K562 (cell line): ENCODE measurements around the gene CCDC85B. TPM values are rescaled to one million over a fixed set of nuclear protein-coding genes. Genes with fewer than 3 reads are reported as not detected.
A peak's percentile ranks its signal among the peaks of the same experiment; 100 is the strongest.

ENCODE experiments used
- CREM ChIP-seq: IDR thresholded peaks from 2 replicates; pipeline ENCODE4 v1.6.1; 2014; ENCODE audit warnings: antibody characterized with exemption, low read depth
- DPF2 ChIP-seq: fragments of 450-650 bp; IDR thresholded peaks from 2 replicates; pipeline ENCODE4 v1.6.1; 2016
- EHMT2 ChIP-seq: fragments of 450-650 bp; IDR thresholded peaks from 2 replicates; pipeline ENCODE4 v1.6.1; 2018; ENCODE audit warnings: antibody characterized with exemption
- ESRRA ChIP-seq: fragments of 450-650 bp; IDR thresholded peaks from 2 replicates; pipeline ENCODE4 v1.6.1; 2014; ENCODE audit warnings: low read depth, mild to moderate bottlenecking, moderate library complexity, borderline replicate concordance
- FUS ChIP-seq: fragments of 200-400 bp; formaldehyde crosslinking; optimal IDR thresholded peaks from 2 replicates; pipeline ENCODE3; 2017; ENCODE audit warnings: low read depth, low read length
- GABPB1 ChIP-seq: sonication (generic); formaldehyde crosslinking; IDR thresholded peaks from 2 replicates; pipeline ENCODE4 v1.8.0; 2022; ENCODE audit warnings: mild to moderate bottlenecking, missing genetic modification reagents
- HNRNPK ChIP-seq: fragments of 200-400 bp; formaldehyde crosslinking; IDR thresholded peaks from one replicate; pipeline ENCODE4 v1.6.1; 2018; ENCODE audit warnings: mild to moderate bottlenecking, low read depth, low read length; ENCODE audit not compliant: poor library complexity, severe bottlenecking
- ILF3 ChIP-seq: fragments of 450-650 bp; IDR thresholded peaks from 2 replicates; pipeline ENCODE4 v1.6.1; 2018; ENCODE audit warnings: antibody characterized with exemption, mild to moderate bottlenecking, moderate library complexity, borderline replicate concordance
- KDM4B ChIP-seq, 2 experiments: fragments of 450-650 bp in 1 of 2; sonication (generic) in 1 of 2; IDR thresholded peaks; 2 replicates each; pipeline ENCODE4 v1.6.1; 2016 to 2017; ENCODE audit warnings: borderline replicate concordance in 2 of 2, antibody characterized with exemption in 1 of 2, low read depth in 1 of 2, mild to moderate bottlenecking in 1 of 2
- MTA2 ChIP-seq: fragments of 450-650 bp; IDR thresholded peaks from 2 replicates; pipeline ENCODE4 v1.6.1; 2016; ENCODE audit warnings: low read depth
- NUFIP1 ChIP-seq: fragments of 450-650 bp; IDR thresholded peaks from 2 replicates; pipeline ENCODE4 v1.6.1; 2018; ENCODE audit not compliant: partially characterized antibody
- POLR2B ChIP-seq: fragments of 450-650 bp; IDR thresholded peaks from 2 replicates; pipeline ENCODE4 v1.6.1; 2018; ENCODE audit warnings: low read depth; ENCODE audit not compliant: partially characterized antibody
- SMARCA4 ChIP-seq: fragments of 450-650 bp; IDR thresholded peaks from 2 replicates; pipeline ENCODE4 v1.6.1; 2016
- TCF7L2 ChIP-seq: fragments of 150-350 bp; IDR thresholded peaks from 2 replicates; pipeline ENCODE4 v1.6.1; 2016; ENCODE audit warnings: low read depth, mild to moderate bottlenecking, low read length, moderate library complexity
- ZNF165 ChIP-seq: fragments of 250-450 bp; sonication (Bioruptor Pico); IDR thresholded peaks from 2 replicates; pipeline ENCODE4 v1.4.0; 2020; ENCODE audit warnings: borderline replicate concordance
- ZNF175 ChIP-seq: fragments of 200-800 bp; sonication (Bioruptor generic); IDR thresholded peaks from 2 replicates; pipeline ENCODE4 v1.6.1; 2016; ENCODE audit warnings: low read depth, mild to moderate bottlenecking, missing genetic modification characterization, missing compliant biosample characterization
- ZNF717 ChIP-seq: fragments of 250-450 bp; sonication (Bioruptor Pico); IDR thresholded peaks from 2 replicates; pipeline ENCODE4 v1.5.0; 2021
- polyA plus RNA-seq, 8 experiments: library from polyadenylated mRNA; depleted of rRNA in 4 of 8; stranded (reverse) in 5 of 8; unstranded in 3 of 8; fragments of >200 nt; fragmentation: Nextera tagmentation in 2 of 8; fragmentation: Illumina TruSeq in 1 of 8; extraction: Ambion mirVana in 2 of 8; extraction: Trizol in 1 of 8; gene quantifications; 2 replicates each; pipeline versions ENCODE4 v1.2.1 to v1.2.3, GENCODE V29; 2011 to 2014; ENCODE audit warnings: inconsistent platforms in 1 of 8, missing spikeins in 1 of 8
- total RNA-seq, 7 experiments: library from RNA; depleted of rRNA in 6 of 7; stranded (reverse); fragments of >200 nt in 6 of 7; fragmentation: Illumina TruSeq in 2 of 7; extraction: Trizol in 2 of 7; gene quantifications; 2 replicates each; pipeline versions ENCODE4 v1.2.1 to v1.2.3, GENCODE V29; 2011 to 2021; ENCODE audit warnings: low replicate concordance in 1 of 7
- TF ChIP-seq, protein P1 (sequence below): IDR thresholded peaks from 2 replicates; pipeline ENCODE4 v1.6.1; 2012; ENCODE audit warnings: low read depth, low read length, improper control_type of control experiment, borderline replicate concordance
- TF ChIP-seq, protein P2 (sequence below): fragments of 450-650 bp; formaldehyde crosslinking; IDR thresholded peaks from 2 replicates; pipeline ENCODE4 v1.4.0; 2020; ENCODE audit warnings: mild to moderate bottlenecking, moderate library complexity
- TF ChIP-seq, protein P3 (sequence below): fragments of 450-650 bp; IDR thresholded peaks from 2 replicates; pipeline ENCODE4 v1.6.1; 2016; ENCODE audit warnings: missing biosample characterization, missing genetic modification characterization
- TF ChIP-seq, protein P4 (sequence below): fragments of 250-450 bp; sonication (Bioruptor Pico); IDR thresholded peaks from 2 replicates; pipeline ENCODE4 v1.4.0; 2020
- TF ChIP-seq, protein P5 (sequence below): fragments of 450-650 bp; conservative IDR thresholded peaks from 2 replicates; pipeline ENCODE4 v1.6.1; 2016; ENCODE audit warnings: missing genetic modification characterization, low read depth, mild to moderate bottlenecking, missing compliant biosample characterization, moderate library complexity
- TF ChIP-seq, protein P6 (sequence below): fragments of 250-450 bp; sonication (Bioruptor Pico); IDR thresholded peaks from 2 replicates; pipeline ENCODE4 v1.6.1; 2021; ENCODE audit warnings: mild to moderate bottlenecking

Gene CCDC85B
- total and polyA plus RNA-seq, 9 of the 15 experiments (the other 6 are each of a cell fraction or from before 2014, with no cell fraction given) = 0.14 to 138 (median 6.2) TPM

DNA sequence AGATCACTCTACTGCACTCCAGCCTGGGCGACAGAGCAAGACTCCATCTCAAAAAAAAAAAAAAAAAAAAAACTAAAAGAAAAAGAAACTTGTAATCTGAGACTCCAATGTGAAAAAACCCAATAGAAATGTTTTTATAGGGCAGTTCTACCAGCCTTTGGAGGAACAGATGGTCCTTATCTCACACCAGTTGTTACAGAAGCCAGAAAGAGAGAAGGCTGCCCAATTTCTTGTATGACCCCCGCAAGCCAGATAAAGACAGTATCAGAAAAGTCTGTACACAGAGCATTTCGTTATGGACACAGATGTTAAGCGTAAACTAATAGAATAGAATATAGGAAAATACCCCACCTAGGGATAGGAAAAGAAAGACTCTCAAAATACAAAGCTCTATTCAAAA lies 43.5 kb downstream of the CCDC85B start (continued):
- no peak for TF ChIP-seq ZNF165 (CRISPR knock-in tag)
- TF ChIP-seq, protein P1, sequence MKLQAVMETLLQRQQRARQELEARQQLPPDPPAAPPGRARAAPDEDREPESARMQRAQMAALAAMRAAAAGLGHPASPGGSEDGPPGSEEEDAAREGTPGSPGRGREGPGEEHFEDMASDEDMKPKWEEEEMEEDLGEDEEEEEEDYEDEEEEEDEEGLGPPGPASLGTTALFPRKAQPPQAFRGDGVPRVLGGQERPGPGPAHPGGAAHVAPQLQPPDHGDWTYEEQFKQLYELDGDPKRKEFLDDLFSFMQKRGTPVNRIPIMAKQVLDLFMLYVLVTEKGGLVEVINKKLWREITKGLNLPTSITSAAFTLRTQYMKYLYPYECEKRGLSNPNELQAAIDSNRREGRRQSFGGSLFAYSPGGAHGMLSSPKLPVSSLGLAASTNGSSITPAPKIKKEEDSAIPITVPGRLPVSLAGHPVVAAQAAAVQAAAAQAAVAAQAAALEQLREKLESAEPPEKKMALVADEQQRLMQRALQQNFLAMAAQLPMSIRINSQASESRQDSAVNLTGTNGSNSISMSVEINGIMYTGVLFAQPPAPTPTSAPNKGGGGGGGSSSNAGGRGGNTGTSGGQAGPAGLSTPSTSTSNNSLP = no peak
- 0 out of 2 replicates have a peak, but pooled peaks have one; percentile 9 for TF ChIP-seq CREM
- TF ChIP-seq ESRRA = no peak
- TF ChIP-seq, protein P2, sequence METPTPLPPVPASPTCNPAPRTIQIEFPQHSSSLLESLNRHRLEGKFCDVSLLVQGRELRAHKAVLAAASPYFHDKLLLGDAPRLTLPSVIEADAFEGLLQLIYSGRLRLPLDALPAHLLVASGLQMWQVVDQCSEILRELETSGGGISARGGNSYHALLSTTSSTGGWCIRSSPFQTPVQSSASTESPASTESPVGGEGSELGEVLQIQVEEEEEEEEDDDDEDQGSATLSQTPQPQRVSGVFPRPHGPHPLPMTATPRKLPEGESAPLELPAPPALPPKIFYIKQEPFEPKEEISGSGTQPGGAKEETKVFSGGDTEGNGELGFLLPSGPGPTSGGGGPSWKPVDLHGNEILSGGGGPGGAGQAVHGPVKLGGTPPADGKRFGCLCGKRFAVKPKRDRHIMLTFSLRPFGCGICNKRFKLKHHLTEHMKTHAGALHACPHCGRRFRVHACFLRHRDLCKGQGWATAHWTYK (CRISPR knock-in tag) = no peak
- TF ChIP-seq MTA2 = peak; percentile 65
- TF ChIP-seq ILF3 = no peak
- TF ChIP-seq, protein P3, sequence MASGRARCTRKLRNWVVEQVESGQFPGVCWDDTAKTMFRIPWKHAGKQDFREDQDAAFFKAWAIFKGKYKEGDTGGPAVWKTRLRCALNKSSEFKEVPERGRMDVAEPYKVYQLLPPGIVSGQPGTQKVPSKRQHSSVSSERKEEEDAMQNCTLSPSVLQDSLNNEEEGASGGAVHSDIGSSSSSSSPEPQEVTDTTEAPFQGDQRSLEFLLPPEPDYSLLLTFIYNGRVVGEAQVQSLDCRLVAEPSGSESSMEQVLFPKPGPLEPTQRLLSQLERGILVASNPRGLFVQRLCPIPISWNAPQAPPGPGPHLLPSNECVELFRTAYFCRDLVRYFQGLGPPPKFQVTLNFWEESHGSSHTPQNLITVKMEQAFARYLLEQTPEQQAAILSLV = no peak
- peak; percentile 69 for TF ChIP-seq DPF2
- TF ChIP-seq KDM4B (IDR thresholded peaks at IDR 0.05; ENCODE audit: borderline replicate concordance in 2 of 2, low read depth in 1 of 2) = no peak
- no peak for TF ChIP-seq FUS
- TF ChIP-seq NUFIP1 = no peak
- no peak for TF ChIP-seq ZNF175 (CRISPR knock-in tag)
- TF ChIP-seq TCF7L2 = no peak
- TF ChIP-seq ZNF717 (CRISPR knock-in tag) = no peak
- no peak for TF ChIP-seq HNRNPK
- no peak for TF ChIP-seq GABPB1 (CRISPR knock-in tag)
- TF ChIP-seq SMARCA4 = peak; percentile 73
- TF ChIP-seq, protein P4, sequence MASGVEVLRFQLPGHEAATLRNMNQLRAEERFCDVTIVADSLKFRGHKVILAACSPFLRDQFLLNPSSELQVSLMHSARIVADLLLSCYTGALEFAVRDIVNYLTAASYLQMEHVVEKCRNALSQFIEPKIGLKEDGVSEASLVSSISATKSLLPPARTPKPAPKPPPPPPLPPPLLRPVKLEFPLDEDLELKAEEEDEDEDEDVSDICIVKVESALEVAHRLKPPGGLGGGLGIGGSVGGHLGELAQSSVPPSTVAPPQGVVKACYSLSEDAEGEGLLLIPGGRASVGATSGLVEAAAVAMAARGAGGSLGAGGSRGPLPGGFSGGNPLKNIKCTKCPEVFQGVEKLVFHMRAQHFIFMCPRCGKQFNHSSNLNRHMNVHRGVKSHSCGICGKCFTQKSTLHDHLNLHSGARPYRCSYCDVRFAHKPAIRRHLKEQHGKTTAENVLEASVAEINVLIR (CRISPR knock-in tag) = no peak
- TF ChIP-seq, protein P5, sequence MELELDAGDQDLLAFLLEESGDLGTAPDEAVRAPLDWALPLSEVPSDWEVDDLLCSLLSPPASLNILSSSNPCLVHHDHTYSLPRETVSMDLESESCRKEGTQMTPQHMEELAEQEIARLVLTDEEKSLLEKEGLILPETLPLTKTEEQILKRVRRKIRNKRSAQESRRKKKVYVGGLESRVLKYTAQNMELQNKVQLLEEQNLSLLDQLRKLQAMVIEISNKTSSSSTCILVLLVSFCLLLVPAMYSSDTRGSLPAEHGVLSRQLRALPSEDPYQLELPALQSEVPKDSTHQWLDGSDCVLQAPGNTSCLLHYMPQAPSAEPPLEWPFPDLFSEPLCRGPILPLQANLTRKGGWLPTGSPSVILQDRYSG (tag) = no peak
- no peak for TF ChIP-seq POLR2B
- TF ChIP-seq EHMT2 = no peak
- TF ChIP-seq, protein P6, sequence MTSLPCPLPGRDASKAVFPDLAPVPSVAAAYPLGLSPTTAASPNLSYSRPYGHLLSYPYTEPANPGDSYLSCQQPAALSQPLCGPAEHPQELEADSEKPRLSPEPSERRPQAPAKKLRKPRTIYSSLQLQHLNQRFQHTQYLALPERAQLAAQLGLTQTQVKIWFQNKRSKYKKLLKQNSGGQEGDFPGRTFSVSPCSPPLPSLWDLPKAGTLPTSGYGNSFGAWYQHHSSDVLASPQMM (CRISPR knock-in tag) = no peak
